Cardiac fibroblast (primary cell): ENCODE data around the gene TSFM.

Source experiments
- DNase-seq, 2 donors: peaks; one replicate each; pipeline versions ENCODE4 v3.0.0 to v3.0.0-alpha.2; 2010; ENCODE audit warnings: low read depth in 2 of 2
- H3K4me3 ChIP-seq, 2 donors: replicated peaks in 1 of 2; 1 replicate in 1 of 2; 2 replicates in 1 of 2; pipeline ENCODE4 v1.5.1; 2011; ENCODE audit warnings: low read depth in 2 of 2, low read length in 2 of 2, mild to moderate bottlenecking in 2 of 2, moderate library complexity in 1 of 2
- CTCF ChIP-seq: IDR thresholded peaks from one replicate; pipeline ENCODE4 v1.5.1; 2011; ENCODE audit warnings: low read depth, mild to moderate bottlenecking, low read length, inconsistent platforms

TSFM gene

DNA sequence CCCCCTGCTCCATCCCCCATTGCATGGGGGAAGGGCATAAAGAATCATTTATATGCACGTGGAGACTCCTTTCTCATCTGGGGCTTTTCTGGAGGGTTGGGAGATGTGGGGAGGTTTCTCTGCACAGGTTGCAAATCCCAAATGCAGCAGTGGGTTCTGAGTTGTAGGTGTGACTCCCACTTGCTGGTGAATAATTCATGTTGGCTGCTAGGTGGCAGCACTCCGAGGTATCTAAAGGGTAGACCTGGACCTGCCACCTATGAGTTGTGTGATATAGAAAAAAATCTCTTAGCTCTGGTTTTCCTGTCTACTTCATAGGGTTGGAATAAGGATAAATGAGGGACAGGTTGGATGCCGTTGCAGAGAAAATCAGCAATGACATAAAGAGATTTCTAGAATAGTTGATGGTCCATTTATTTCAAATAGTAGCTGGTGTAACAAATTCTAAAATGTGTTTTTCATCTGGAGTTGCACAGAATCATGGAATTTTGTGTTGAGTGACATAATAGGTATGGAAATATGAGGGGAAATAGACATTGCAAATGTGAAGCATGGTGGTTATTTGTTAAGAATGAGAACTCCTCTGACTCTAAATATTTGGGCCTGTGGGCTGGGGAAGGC lies 23.1 kb upstream of the TSFM start:
- peak; percentile 48 for TF ChIP-seq CTCF
- peak in 1 of 2 donors; percentile 34 for DNase-seq
- H3K4me3 ChIP-seq, result no peak overlapping the region

- no peak overlapping the region for H3K4me3 ChIP-seq
- no peak for TF ChIP-seq CTCF
- DNase-seq, result no peak
Measured at GRCh38 chr12:57760347-57760982, 22.1 kb upstream of the TSFM start.

- no peak for TF ChIP-seq CTCF
- no peak for DNase-seq
- no peak overlapping the region for H3K4me3 ChIP-seq
Measured at GRCh38 chr12:57761391-57761998, 21.1 kb upstream of the TSFM start.

GRCh38 chr12:57762463-57762862 lies 20.1 kb upstream of the TSFM start:
- DNase-seq, result no peak
- no peak overlapping the region for H3K4me3 ChIP-seq
- TF ChIP-seq CTCF, result no peak

DNA sequence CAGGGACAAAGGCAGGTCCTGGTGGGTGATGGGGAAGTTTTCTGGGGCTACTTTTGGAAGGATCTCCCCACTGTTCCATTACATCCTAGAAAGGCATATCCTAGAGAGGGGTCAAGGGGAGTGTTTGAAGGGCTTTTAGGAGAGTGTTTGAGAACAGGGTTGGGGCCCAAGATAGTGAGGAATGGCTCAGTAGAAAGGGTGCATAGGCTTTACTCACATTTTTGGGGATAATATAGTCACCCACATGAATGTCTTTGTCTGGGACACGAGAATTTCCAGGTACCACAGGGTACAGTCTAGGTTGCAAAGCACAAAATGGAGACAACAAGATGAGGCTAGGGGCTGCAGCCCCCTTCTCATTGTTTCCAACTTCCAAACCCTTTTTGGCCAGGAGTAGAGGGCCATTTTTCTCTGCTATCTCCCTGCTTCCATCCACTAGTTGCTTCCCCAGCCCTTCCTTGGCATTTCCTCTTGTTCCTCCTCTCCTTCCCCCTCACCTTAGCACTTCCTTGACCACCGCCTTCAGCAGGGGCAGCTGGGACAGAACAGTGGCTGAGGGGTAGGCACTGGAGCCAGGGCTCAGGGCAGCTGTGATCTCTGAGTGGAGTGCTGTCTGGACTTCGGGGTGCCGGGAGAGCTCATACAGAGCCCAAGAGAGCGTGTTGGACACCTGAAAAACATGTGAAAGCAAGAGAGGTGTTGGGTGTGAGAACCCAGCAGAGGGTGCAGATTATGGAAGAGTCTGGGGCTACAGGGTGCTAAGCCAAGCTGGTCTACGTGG lies 18.5 kb upstream of the TSFM start:
- TF ChIP-seq CTCF, result no peak
- H3K4me3 ChIP-seq, result no peak overlapping the region
- DNase-seq, result no peak

- no peak for TF ChIP-seq CTCF
- peak overlapping the region in 1 of 2 donors; percentile 41 for H3K4me3 ChIP-seq
- no peak for DNase-seq
Measured at GRCh38 chr12:57764662-57765002, 18.0 kb upstream of the TSFM start.
